CD4-positive, alpha-beta memory T cell (primary cell): ENCODE measurements around the gene GTF3C2. TPM values are rescaled to one million over a fixed set of nuclear protein-coding genes. Genes with fewer than 3 reads are reported as not detected.

Experiments used
- CTCF ChIA-PET: fragments of 350-600 bp; sonication (Branson Sonifier 250); formaldehyde crosslinking; loops from one replicate; lab custom pipeline; 2021; ENCODE audit warnings: inconsistent platforms; ENCODE audit not compliant: partially characterized antibody; lab: Charles Lee
- POLR2A ChIA-PET: fragments of 350-600 bp; sonication (Branson Sonifier 250); formaldehyde crosslinking; loops from one replicate; lab custom pipeline; 2021; ENCODE audit not compliant: partially characterized antibody; lab: Charles Lee
- DNase-seq, 5 donors: peaks; one replicate each; pipeline versions ENCODE4 v3.0.0 to v3.0.0-alpha.2; 2020 to 2022; ENCODE audit warnings: mixed read lengths in 1 of 5
- H3K27ac ChIP-seq: one replicate; pipeline ENCODE4 v1.7.0; 2013; ENCODE audit warnings: low read depth, low read length
- H3K27me3 ChIP-seq: 2 replicates; pipeline ENCODE4 v1.7.0; 2013; ENCODE audit warnings: mild to moderate bottlenecking, low read length, moderate library complexity; ENCODE audit not compliant: insufficient read depth
- H3K36me3 ChIP-seq: 2 replicates; pipeline ENCODE4 v1.7.0; 2013; ENCODE audit warnings: mild to moderate bottlenecking, low read length, moderate library complexity; ENCODE audit not compliant: insufficient read depth
- H3K4me1 ChIP-seq: 2 replicates; pipeline ENCODE4 v1.7.0; 2013; ENCODE audit warnings: mild to moderate bottlenecking, low read length, moderate library complexity; ENCODE audit not compliant: insufficient read depth
- H3K4me3 ChIP-seq, 2 donors: one replicate each; pipeline ENCODE4 v1.7.0; 2013; ENCODE audit warnings: low read length in 2 of 2, mild to moderate bottlenecking in 1 of 2
- H3K9me3 ChIP-seq, 2 donors: one replicate each; pipeline ENCODE4 v1.7.0; 2013; ENCODE audit warnings: low read length in 2 of 2, control low read depth in 1 of 2; ENCODE audit not compliant: control insufficient read depth in 1 of 2
- H3K27ac Mint-ChIP-seq, 7 donors: one replicate each; pipeline ENCODE4 v1.8.0; 2020 to 2021; ENCODE audit warnings: mixed read lengths in 7 of 7, mild to moderate bottlenecking in 6 of 7, inconsistent platforms in 3 of 7, moderate library complexity in 3 of 7
- H3K27me3 Mint-ChIP-seq, 2 donors: one replicate each; pipeline ENCODE4 v1.8.0; 2020 to 2021; ENCODE audit warnings: mixed read lengths in 2 of 2
- H3K36me3 Mint-ChIP-seq, 2 donors: one replicate each; pipeline ENCODE4 v1.8.0; 2020 to 2021; ENCODE audit warnings: mixed read lengths in 2 of 2, inconsistent platforms in 1 of 2, mild to moderate bottlenecking in 1 of 2
- H3K4me1 Mint-ChIP-seq, 4 donors: one replicate each; pipeline ENCODE4 v1.8.0; 2020 to 2021; ENCODE audit warnings: mixed read lengths in 4 of 4, mild to moderate bottlenecking in 1 of 4
- H3K4me3 Mint-ChIP-seq, 8 donors: one replicate each; pipeline ENCODE4 v1.8.0; 2020 to 2021; ENCODE audit warnings: mixed read lengths in 8 of 8, mild to moderate bottlenecking in 7 of 8, moderate library complexity in 6 of 8, inconsistent platforms in 3 of 8
- H3K9me3 Mint-ChIP-seq, 8 donors: one replicate each; pipeline ENCODE4 v1.8.0; 2020 to 2021; ENCODE audit warnings: mixed read lengths in 8 of 8, mild to moderate bottlenecking in 5 of 8, inconsistent platforms in 3 of 8, moderate library complexity in 1 of 8
- intact Hi-C: fragments of 100-400 bp; cut with micrococcal nuclease; formaldehyde crosslinking; loops from one replicate; pipeline ENCODE4 v1.15.1; 2023
- polyA plus RNA-seq, 2 donors: library from polyadenylated mRNA; unstranded; fragments of 300-500 nt; fragmentation: Illumina TruSeq; gene quantifications; one replicate each; pipeline ENCODE4 v1.2.3, GENCODE V29; 2021
- total RNA-seq, 2 experiments: library from RNA; stranded (reverse); gene quantifications; one replicate each; pipeline ENCODE4 v1.2.3, GENCODE V29; 2021

Gene GTF3C2
- total and polyA plus RNA-seq, 4 experiments from 2014 or later, result 37.7 to 90.8 (median 67.3) TPM

GRCh38 chr2:27350106-27350693 is 6.4 kb downstream of the GTF3C2 start:
- Histone ChIP-seq H3K9me3 (no peaks in the 10 kb centered on the region), H3K27ac (no peak overlapping the region), H3K27me3 (no peaks in the 10 kb centered on the region), H3K4me3 (no peak overlapping the region), H3K36me3 (no peaks in the 10 kb centered on the region), H3K4me1 (peaks cover 35% of the 10 kb centered on the region)
- H3K27ac Mint-ChIP-seq, result peak overlapping the region in 1 of 7 donors; percentile 76
- H3K9me3 Mint-ChIP-seq, result no peaks in the 10 kb centered on the region
- DNase-seq, result no peak
- peaks cover 7 to 22% of the 10 kb centered on the region in 2 donors for H3K36me3 Mint-ChIP-seq
- H3K27me3 Mint-ChIP-seq, result no peaks in the 10 kb centered on the region
- H3K4me3 Mint-ChIP-seq, result peak overlapping the region in 2 of 8 donors; percentile 14 to 58
- ChIA-PET CTCF (interaction anchor here (1.1 to 1.3 kb wide), 2 partner anchors 19 to 333 kb away, joined by 4 read pairs; no protein-coding TSS in a partner anchor), POLR2A (interaction anchor here (1.6 kb wide), 1 partner anchor 28 kb away, joined by 6 read pairs; the partner anchor contains the start of gene MPV17)
- intact Hi-C loops, result no loop called here
- H3K4me1 Mint-ChIP-seq, result peaks cover 34 to 60% (median 36%) of the 10 kb centered on the region in 4 donors

- Mint-ChIP-seq H3K4me1 (peaks cover 28 to 43% (median 29%) of the 10 kb centered on the region in 4 donors), H3K4me3 (no peak overlapping the region), H3K9me3 (no peaks in the 10 kb centered on the region), H3K36me3 (peaks cover 7 to 31% of the 10 kb centered on the region in 2 donors), H3K27me3 (no peaks in the 10 kb centered on the region), H3K27ac (peak overlapping the region in 1 of 7 donors; percentile 8)
- intact Hi-C loops, result no loop called here
- Histone ChIP-seq H3K9me3 (no peaks in the 10 kb centered on the region), H3K4me3 (no peak overlapping the region), H3K36me3 (peaks cover 8% of the 10 kb centered on the region), H3K27ac (no peak overlapping the region), H3K27me3 (no peaks in the 10 kb centered on the region), H3K4me1 (peaks cover 11% of the 10 kb centered on the region)
- ChIA-PET CTCF (interaction anchor here (1.5 kb wide), 1 partner anchor 8 kb away, joined by 4 read pairs; no protein-coding TSS in a partner anchor), POLR2A (no interaction called here)
- no peak for DNase-seq
Measured at GRCh38 chr2:27347641-27348040, 8.9 kb downstream of the GTF3C2 start.

GRCh38 chr2:27336173-27336572 is 20.4 kb downstream of the GTF3C2 start:
- intact Hi-C loops, result no loop called here
- Mint-ChIP-seq H3K4me1 (no peaks in the 10 kb centered on the region), H3K9me3 (no peaks in the 10 kb centered on the region), H3K36me3 (peaks cover 37 to 65% of the 10 kb centered on the region in 2 donors), H3K27me3 (no peaks in the 10 kb centered on the region), H3K4me3 (no peak overlapping the region), H3K27ac (peak overlapping the region in 1 of 7 donors; percentile 59)
- Histone ChIP-seq H3K9me3 (no peaks in the 10 kb centered on the region), H3K4me3 (no peak overlapping the region), H3K36me3 (peaks cover 45% of the 10 kb centered on the region), H3K4me1 (no peaks in the 10 kb centered on the region), H3K27ac (no peak overlapping the region), H3K27me3 (no peaks in the 10 kb centered on the region)
- ChIA-PET CTCF (interaction anchor here (1.0 kb wide), 1 partner anchor 22 kb away, joined by 4 read pairs; no protein-coding TSS in a partner anchor), POLR2A (interaction anchor here (1.2 kb wide), 1 partner anchor 13 kb away, joined by 3 read pairs; no protein-coding TSS in a partner anchor)
- DNase-seq, result no peak

- H3K4me3 Mint-ChIP-seq, result no peak overlapping the region
- Histone ChIP-seq H3K4me1 (no peaks in the 10 kb centered on the region), H3K4me3 (no peak overlapping the region), H3K27ac (no peak overlapping the region), H3K9me3 (no peaks in the 10 kb centered on the region), H3K27me3 (no peaks in the 10 kb centered on the region), H3K36me3 (peaks cover 41% of the 10 kb centered on the region)
- ChIA-PET POLR2A (no interaction called here), CTCF (no interaction called here)
- H3K27me3 Mint-ChIP-seq, result no peaks in the 10 kb centered on the region
- no peaks in the 10 kb centered on the region for H3K9me3 Mint-ChIP-seq
- DNase-seq, result no peak
- intact Hi-C loops, result no loop called here
- no peaks in the 10 kb centered on the region for H3K4me1 Mint-ChIP-seq
- H3K36me3 Mint-ChIP-seq, result peaks cover 37 to 64% of the 10 kb centered on the region in 2 donors
- H3K27ac Mint-ChIP-seq, result peak overlapping the region in 3 of 7 donors; percentile 33 to 56 (median 36)
Measured at GRCh38 chr2:27335311-27335710, 21.3 kb downstream of the GTF3C2 start.

GRCh38 chr2:27324720-27325119 is 31.8 kb downstream of the GTF3C2 start:
- Mint-ChIP-seq H3K27ac (peak overlapping the region; percentile 10 to 87 (median 59)), H3K4me1 (peaks cover 12 to 28% (median 18%) of the 10 kb centered on the region in 4 donors), H3K4me3 (peak overlapping the region in 7 of 8 donors; percentile 20 to 67 (median 40)), H3K9me3 (peaks cover 0 to 2% (median 0%) of the 10 kb centered on the region in 8 donors), H3K36me3 (peaks cover 25 to 45% of the 10 kb centered on the region in 2 donors), H3K27me3 (no peaks in the 10 kb centered on the region)
- no peak for DNase-seq
- Histone ChIP-seq H3K27me3 (no peaks in the 10 kb centered on the region), H3K4me3 (no peak overlapping the region), H3K27ac (no peak overlapping the region), H3K4me1 (peaks cover 25% of the 10 kb centered on the region), H3K36me3 (peaks cover 21% of the 10 kb centered on the region), H3K9me3 (no peaks in the 10 kb centered on the region)
- ChIA-PET CTCF (no interaction called here), POLR2A (interaction anchor here (0.5 to 3.3 kb wide), 2 partner anchors 32 to 541 kb away, joined by 3 to 19 read pairs; partner anchors contain the start of gene GTF3C2)
- intact Hi-C loops, result no loop called here

- Histone ChIP-seq H3K27ac (peak overlapping the region; percentile 95), H3K9me3 (no peaks in the 10 kb centered on the region), H3K27me3 (no peaks in the 10 kb centered on the region), H3K36me3 (peaks cover 14% of the 10 kb centered on the region), H3K4me3 (peak overlapping the region; percentile 81 to 97), H3K4me1 (peaks cover 25% of the 10 kb centered on the region)
- peaks cover 21 to 40% of the 10 kb centered on the region in 2 donors for H3K36me3 Mint-ChIP-seq
- peaks cover 0 to 2% (median 0%) of the 10 kb centered on the region in 8 donors for H3K9me3 Mint-ChIP-seq
- ChIA-PET POLR2A (interaction anchor here (0.6 to 3.3 kb wide), 14 partner anchors 9 to 359 kb away, joined by 3 to 19 read pairs (median 9); partner anchors contain the start of genes AGBL5, EIF2B4, GTF3C2 and NRBP1), CTCF (interaction anchor here (1.5 to 1.9 kb wide), 2 partner anchors 21 to 58 kb away, joined by 4 to 17 read pairs; no protein-coding TSS in a partner anchor)
- H3K4me1 Mint-ChIP-seq, result peaks cover 12 to 28% (median 18%) of the 10 kb centered on the region in 4 donors
- intact Hi-C loops, result loop anchor here (1.0 kb wide), 2 partner anchors 33 to 166 kb away; partner anchors contain the start of genes GTF3C2 and IFT172
- no peaks in the 10 kb centered on the region for H3K27me3 Mint-ChIP-seq
- peak overlapping the region; percentile 95 to 100 (median 96) for H3K4me3 Mint-ChIP-seq
- DNase-seq, result no peak
- H3K27ac Mint-ChIP-seq, result peak overlapping the region; percentile 96 to 100 (median 98)
Measured at GRCh38 chr2:27323596-27324285, 32.8 kb downstream of the GTF3C2 start.
